Activated CD4-positive, alpha-beta T cell treated with anti-CD3 and anti-CD28 coated beads, Interleukin-2, amount 50 U/mL, for 24 hours (primary cell): ENCODE measurements around the gene AP2A2.

Experiments
- DNase-seq, 2 donors: peaks; one replicate each; pipeline ENCODE4 v3.0.0-alpha.2; 2020; ENCODE audit warnings: low read depth in 1 of 2, low spot score in 1 of 2

Gene AP2A2

DNA sequence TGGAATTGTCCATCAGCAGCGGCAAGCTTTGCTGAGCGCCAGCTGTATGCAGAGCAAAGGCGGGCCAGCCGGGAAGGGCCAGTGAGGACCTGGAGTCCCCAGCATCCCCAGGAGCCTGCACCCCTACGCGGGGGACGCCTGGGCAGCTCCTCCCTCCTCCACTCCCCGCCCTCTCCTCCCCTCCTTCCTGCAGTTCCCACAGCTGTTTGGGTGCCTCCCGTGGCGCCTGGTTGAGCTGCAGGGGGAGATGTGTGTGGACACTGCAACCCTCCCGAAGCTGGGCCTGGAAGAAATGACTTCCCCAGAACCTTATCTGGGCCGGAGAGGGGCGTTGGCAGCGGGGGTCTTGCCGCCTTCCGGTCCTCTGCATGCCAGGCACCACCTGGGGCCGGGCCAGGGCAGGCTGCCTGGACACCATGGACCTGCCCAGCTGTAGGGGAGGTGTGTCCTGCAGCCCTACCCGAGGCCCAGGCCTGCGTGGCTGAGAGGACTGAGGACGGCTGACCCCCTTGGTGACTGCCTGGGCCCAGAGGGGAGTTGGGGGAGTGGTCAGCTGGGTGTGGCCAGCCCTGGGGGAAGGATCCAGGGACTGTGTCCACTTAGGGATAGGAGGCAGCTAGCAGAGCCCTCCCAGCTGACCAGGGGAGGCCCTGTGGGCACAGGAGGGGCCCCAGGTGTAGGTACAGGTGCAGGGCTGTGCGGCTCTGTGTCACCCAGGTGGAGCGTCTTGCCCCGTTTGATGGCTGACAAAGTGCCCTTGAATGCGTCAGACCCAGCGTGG is 127.6 kb downstream of the AP2A2 start:
- no peak for DNase-seq

DNA sequence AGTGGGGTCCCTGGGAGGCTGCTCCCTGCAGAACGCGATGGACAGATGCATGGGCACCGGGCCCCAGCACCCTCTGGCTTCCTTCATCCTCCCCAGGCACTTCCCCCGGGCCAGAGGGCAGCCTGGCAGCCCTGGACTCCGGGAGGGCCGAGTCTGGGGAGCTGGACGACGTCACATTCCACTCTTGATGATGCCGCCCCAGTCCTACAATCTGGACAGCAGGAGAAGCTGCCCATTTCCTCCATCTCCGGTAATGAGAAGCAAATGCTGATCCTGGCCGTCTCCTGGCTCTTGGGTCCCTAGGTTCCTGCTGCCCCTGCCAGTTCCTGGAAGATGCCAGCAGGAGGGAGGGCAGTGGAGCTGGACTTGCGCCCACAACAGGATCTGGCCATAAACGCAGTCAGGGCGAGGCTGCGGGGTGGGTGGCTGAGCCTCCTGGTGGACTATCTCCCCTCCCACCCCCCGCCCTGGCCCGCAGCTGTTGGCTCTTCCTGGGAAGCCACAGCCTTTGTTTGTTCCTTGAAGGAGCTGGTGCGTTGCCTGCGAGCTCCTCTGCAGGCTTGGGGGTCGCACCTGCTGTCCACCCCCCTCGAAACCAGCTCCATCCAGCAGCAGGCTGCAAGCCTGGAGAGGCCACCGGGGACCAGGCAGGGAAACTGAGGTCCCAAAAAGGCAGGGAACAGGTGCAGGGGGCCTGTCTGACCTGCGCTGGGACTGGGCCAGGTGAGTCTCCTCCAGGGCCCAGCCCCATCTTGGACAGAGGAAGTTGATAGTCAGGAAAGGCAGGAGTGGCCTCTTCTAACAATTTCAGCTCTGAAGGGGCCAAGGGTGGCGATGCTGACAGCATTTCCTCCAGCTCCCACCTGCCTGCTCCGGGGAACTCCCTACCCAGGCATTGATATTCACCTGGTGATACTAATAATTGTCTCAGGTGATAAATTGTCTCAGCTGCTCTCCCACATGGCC is 128.8 kb downstream of the AP2A2 start:
- DNase-seq = no peak

DNA sequence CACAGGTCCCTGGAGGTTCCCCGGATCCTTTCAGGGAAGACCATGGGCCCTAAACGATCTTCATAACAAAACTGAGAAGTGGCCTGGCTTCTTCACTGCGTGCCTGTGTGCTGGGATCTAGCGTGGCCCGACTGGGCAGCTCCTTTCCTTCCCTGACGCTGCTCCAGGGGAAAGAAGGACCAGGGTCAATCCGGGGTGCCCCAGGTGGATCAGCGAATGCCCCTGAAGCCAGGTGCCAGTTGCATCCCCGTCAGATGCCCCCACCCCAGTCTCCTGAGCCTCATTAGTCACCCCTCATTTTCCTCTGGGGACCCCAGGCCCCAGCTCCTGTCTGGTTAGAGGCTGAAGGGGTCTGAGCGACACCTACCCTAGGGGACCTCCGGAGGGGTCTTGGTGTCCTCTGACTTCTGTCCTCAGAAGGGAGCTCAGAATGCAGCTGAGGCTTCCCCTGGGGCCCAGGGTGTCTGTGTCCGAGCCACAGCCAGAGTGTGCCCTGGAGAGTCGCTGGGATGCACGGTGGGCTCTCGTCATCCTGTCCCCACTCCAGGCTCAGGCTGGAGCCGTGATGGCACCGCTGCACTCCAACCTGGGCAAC is 129.5 kb downstream of the AP2A2 start:
- no peak for DNase-seq

DNA sequence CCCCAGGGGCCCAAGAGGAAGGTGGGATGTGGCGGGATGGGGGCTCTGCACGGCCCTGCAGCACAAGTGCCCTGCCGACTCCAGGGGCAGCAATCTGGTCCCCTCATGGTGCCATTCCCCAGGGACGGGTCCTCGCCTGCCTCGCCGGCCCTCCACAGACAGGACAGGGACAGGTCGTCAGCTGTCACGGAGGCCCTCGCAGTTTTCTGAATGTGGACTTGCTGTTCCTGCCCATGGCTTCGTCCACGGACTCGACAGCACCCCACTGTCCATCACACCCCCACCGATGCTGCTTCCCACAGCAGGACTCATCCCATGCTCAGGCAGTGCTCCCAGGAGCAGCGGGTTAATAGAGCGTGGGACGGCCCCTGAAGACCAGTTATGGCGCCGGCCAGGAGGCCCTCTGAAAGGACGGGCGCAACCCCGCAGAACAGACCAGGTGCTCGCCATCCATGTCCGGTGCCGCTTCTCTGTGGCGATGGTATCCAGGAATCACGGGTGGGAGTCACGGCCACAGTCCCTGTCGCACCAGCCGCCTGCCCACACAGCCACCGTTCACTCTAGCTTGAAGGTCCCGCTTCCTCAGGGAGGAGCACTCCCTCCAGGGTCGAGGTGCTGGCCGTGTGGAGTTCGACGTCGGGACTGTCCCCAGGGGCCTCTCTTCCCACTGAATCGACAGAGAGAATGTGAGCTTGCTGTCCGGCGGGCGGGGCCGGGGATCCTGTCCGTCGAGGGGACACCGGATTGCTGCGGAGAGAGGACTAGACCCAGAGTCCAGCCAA is 130.5 kb downstream of the AP2A2 start:
- DNase-seq = no peak

GRCh38 chr11:1057806-1058205 is 132.1 kb downstream of the AP2A2 start:
- DNase-seq = no peak

GRCh38 chr11:1059759-1060158 is 134.1 kb downstream of the AP2A2 start:
- no peak for DNase-seq

- DNase-seq = no peak
Measured at GRCh38 chr11:1060410-1060809, 134.7 kb downstream of the AP2A2 start.

GRCh38 chr11:1060852-1061616 is 135.4 kb downstream of the AP2A2 start:
- DNase-seq = no peak
